DND-41 (cell line): Measurements from ENCODE around the gene POLR2I.

Experiments
- CTCF ChIP-seq: IDR thresholded peaks from 2 replicates; pipeline ENCODE4 v1.5.1; 2012; ENCODE audit warnings: borderline replicate concordance, low read length, moderate library complexity, mild to moderate bottlenecking; ENCODE audit not compliant: poor library complexity, severe bottlenecking; ENCODE audit errors: extremely low read depth
- EZH2 ChIP-seq: IDR thresholded peaks from 3 replicates; pipeline ENCODE4 v1.6.1; 2012; ENCODE audit warnings: borderline replicate concordance, low read depth, mild to moderate bottlenecking, moderate library complexity, low read length, inconsistent platforms; ENCODE audit not compliant: severe bottlenecking

DNA sequence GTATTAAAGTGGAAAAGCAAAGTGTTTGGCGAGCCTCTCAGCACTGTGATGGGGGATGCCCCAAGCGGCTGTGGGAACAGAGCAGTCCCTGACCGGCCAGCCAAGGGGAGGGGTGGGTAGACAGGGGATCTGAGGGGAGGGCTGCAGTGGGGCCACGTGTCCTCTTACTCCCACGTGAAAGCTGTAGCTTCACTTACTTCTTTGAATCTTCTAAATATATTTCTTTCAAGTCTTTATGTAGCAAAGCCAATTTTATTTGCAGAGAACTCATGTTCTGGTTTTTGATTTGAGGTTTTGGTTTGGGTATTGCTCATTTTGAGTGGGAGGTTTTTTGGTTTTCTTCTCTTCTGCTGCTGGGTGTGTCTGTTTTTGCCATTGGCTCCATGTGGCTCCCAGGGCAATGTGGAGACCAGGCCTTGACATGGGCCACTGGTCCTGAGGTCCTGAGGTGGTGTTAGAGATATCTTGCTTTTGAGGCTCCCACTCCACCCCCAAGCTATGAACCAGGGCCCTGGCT lies 21.5 kb downstream of the POLR2I start:
- TF ChIP-seq CTCF (no peak), EZH2 (no peak)
